ENCODE measurements around the gene ACTR3.

ACTR3 gene

DNA sequence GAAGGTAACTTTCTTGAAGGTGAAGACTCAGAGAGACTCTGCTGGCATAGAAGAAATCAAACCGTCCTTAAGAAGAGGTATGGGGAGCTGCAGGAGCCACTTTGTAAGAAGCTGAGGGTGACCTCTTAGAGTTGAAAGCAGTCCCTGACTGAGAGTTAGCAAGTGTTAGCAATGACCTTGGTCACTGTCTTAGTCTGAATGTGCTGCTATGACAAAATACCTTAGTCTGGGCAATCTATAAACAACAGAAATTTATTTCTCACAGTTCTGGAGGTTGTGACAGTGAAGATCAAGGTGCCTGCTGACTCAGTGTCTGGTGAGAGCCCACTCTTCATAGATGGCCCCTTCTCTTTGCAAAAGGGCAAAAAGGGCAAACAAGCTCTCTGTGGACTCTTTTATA is 35.7 kb upstream of the ACTR3 start:
- Histone ChIP-seq H3K36me3 (ENCODE audit: control insufficient read depth, low read depth, low read length) (no peaks in the 10 kb centered on the region), H3K4me3 (ENCODE audit: low read length) (no peak overlapping the region), H3K27ac (ENCODE audit: low read length) (no peak overlapping the region), H3K27me3 (ENCODE audit: control insufficient read depth, insufficient read depth, low read length) (no peaks in the 10 kb centered on the region), H3K9ac (ENCODE audit: low read length) (no peak overlapping the region), H3K9me3 (ENCODE audit: control insufficient read depth, low read depth, low read length) (no peaks in the 10 kb centered on the region), H3K4me1 (ENCODE audit: control insufficient read depth, low read depth, low read length) (no peaks in the 10 kb centered on the region)

GRCh38 chr2:113854970-113855740 is 34.7 kb upstream of the ACTR3 start:
- no peak overlapping the region for H3K27ac ChIP-seq (ENCODE audit: low read length)
- H3K4me3 ChIP-seq (ENCODE audit: low read length), result no peak overlapping the region
- no peaks in the 10 kb centered on the region for H3K9me3 ChIP-seq (ENCODE audit: control insufficient read depth, low read depth, low read length)

DNA sequence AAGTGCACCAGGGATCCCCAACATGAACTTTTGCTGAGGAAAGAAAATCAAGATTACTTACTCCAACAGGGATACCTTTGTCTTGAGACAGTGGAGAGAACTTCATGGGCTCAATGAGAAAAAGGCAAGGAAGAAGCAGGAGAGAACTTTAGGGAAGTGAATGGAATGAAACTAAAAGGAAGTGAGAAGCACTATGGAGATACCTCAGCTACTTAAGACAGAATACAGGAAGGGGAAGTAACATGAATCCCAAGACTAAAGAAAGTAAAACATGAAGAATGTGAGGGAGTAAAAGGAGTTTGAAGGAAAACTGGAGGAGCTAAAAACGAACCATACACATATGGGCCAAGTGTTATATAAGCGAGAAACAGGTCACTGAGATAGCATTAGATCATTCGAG is 32.4 kb upstream of the ACTR3 start:
- Histone ChIP-seq H3K4me3 (ENCODE audit: low read length) (no peak overlapping the region), H3K27me3 (ENCODE audit: control insufficient read depth, insufficient read depth, low read length) (no peaks in the 10 kb centered on the region), H3K27ac (ENCODE audit: low read length) (no peak overlapping the region), H3K36me3 (ENCODE audit: control insufficient read depth, low read depth, low read length) (no peaks in the 10 kb centered on the region), H3K9me3 (ENCODE audit: control insufficient read depth, low read depth, low read length) (no peaks in the 10 kb centered on the region), H3K9ac (ENCODE audit: low read length) (no peak overlapping the region), H3K4me1 (ENCODE audit: control insufficient read depth, low read depth, low read length) (no peaks in the 10 kb centered on the region)

More at GRCh38 chr2:113854970-113855740, 34.7 kb upstream of the ACTR3 start:
- no peak overlapping the region for H3K9ac ChIP-seq (ENCODE audit: low read length)
- no peaks in the 10 kb centered on the region for H3K36me3 ChIP-seq (ENCODE audit: control insufficient read depth, low read depth, low read length)
- no peaks in the 10 kb centered on the region for H3K27me3 ChIP-seq (ENCODE audit: control insufficient read depth, insufficient read depth, low read length)
- H3K4me1 ChIP-seq (ENCODE audit: control insufficient read depth, low read depth, low read length), result no peaks in the 10 kb centered on the region

- no peaks in the 10 kb centered on the region for H3K9me3 ChIP-seq (ENCODE audit: control insufficient read depth, low read depth, low read length)
- no peaks in the 10 kb centered on the region for H3K36me3 ChIP-seq (ENCODE audit: control insufficient read depth, low read depth, low read length)
- H3K9ac ChIP-seq (ENCODE audit: low read length), result no peak overlapping the region
- H3K27me3 ChIP-seq (ENCODE audit: control insufficient read depth, insufficient read depth, low read length), result peaks cover 6% of the 10 kb centered on the region
- H3K4me3 ChIP-seq (ENCODE audit: low read length), result no peak overlapping the region
- no peak overlapping the region for H3K27ac ChIP-seq (ENCODE audit: low read length)
- H3K4me1 ChIP-seq (ENCODE audit: control insufficient read depth, low read depth, low read length), result no peaks in the 10 kb centered on the region
These were observed 31.1 kb upstream of the ACTR3 start for GRCh38 chr2:113858764-113859163.

- Histone ChIP-seq H3K4me3 (ENCODE audit: low read length) (no peak overlapping the region), H3K9ac (ENCODE audit: low read length) (no peak overlapping the region), H3K36me3 (ENCODE audit: control insufficient read depth, low read depth, low read length) (no peaks in the 10 kb centered on the region), H3K27me3 (ENCODE audit: control insufficient read depth, insufficient read depth, low read length) (peaks cover 6% of the 10 kb centered on the region), H3K27ac (ENCODE audit: low read length) (no peak overlapping the region), H3K9me3 (ENCODE audit: control insufficient read depth, low read depth, low read length) (no peaks in the 10 kb centered on the region), H3K4me1 (ENCODE audit: control insufficient read depth, low read depth, low read length) (no peaks in the 10 kb centered on the region)
These were observed 28.1 kb upstream of the ACTR3 start for GRCh38 chr2:113861740-113862139.

DNA sequence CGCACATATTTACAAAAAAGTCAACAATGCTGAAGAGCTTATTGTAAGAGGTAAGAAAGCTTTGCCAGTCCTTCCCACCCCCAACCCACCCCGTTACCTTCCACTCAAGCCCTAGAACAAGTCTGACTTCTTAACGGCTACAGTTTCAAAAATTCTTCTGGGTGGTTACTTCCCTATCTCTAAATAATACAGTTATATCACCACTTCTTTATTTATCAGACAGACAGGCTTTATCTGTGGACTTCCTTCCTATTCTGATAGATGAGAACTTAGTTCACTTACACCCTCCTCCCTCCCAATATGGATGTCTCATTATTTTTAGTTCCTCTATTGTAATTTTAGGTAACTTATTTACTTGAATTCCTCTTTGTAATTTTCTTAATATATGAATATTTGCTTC is 26.7 kb upstream of the ACTR3 start:
- no peak overlapping the region for H3K27ac ChIP-seq (ENCODE audit: low read length)
- no peak overlapping the region for H3K9ac ChIP-seq (ENCODE audit: low read length)
- no peak overlapping the region for H3K4me3 ChIP-seq (ENCODE audit: low read length)
- no peaks in the 10 kb centered on the region for H3K9me3 ChIP-seq (ENCODE audit: control insufficient read depth, low read depth, low read length)
- peaks cover 12% of the 10 kb centered on the region for H3K27me3 ChIP-seq (ENCODE audit: control insufficient read depth, insufficient read depth, low read length)
- H3K36me3 ChIP-seq (ENCODE audit: control insufficient read depth, low read depth, low read length), result no peaks in the 10 kb centered on the region
- no peaks in the 10 kb centered on the region for H3K4me1 ChIP-seq (ENCODE audit: control insufficient read depth, low read depth, low read length)

- Histone ChIP-seq H3K4me3 (ENCODE audit: low read length) (no peak overlapping the region), H3K4me1 (ENCODE audit: control insufficient read depth, low read depth, low read length) (no peaks in the 10 kb centered on the region), H3K9ac (ENCODE audit: low read length) (no peak overlapping the region), H3K9me3 (ENCODE audit: control insufficient read depth, low read depth, low read length) (no peaks in the 10 kb centered on the region), H3K27ac (ENCODE audit: low read length) (no peak overlapping the region), H3K27me3 (ENCODE audit: control insufficient read depth, insufficient read depth, low read length) (peaks cover 12% of the 10 kb centered on the region), H3K36me3 (ENCODE audit: control insufficient read depth, low read depth, low read length) (no peaks in the 10 kb centered on the region)
These were observed 22.3 kb upstream of the ACTR3 start for GRCh38 chr2:113867571-113867970.

- no peaks in the 10 kb centered on the region for H3K4me1 ChIP-seq (ENCODE audit: control insufficient read depth, low read depth, low read length)
- no peak overlapping the region for H3K27ac ChIP-seq (ENCODE audit: low read length)
- no peak overlapping the region for H3K9ac ChIP-seq (ENCODE audit: low read length)
- no peaks in the 10 kb centered on the region for H3K36me3 ChIP-seq (ENCODE audit: control insufficient read depth, low read depth, low read length)
- no peaks in the 10 kb centered on the region for H3K9me3 ChIP-seq (ENCODE audit: control insufficient read depth, low read depth, low read length)
- peaks cover 6% of the 10 kb centered on the region for H3K27me3 ChIP-seq (ENCODE audit: control insufficient read depth, insufficient read depth, low read length)
- H3K4me3 ChIP-seq (ENCODE audit: low read length), result no peak overlapping the region
These were observed 20.6 kb upstream of the ACTR3 start for GRCh38 chr2:113869253-113869652.

- Histone ChIP-seq H3K4me1 (ENCODE audit: control insufficient read depth, low read depth, low read length) (no peaks in the 10 kb centered on the region), H3K27me3 (ENCODE audit: control insufficient read depth, insufficient read depth, low read length) (peaks cover 6% of the 10 kb centered on the region), H3K36me3 (ENCODE audit: control insufficient read depth, low read depth, low read length) (no peaks in the 10 kb centered on the region), H3K9ac (ENCODE audit: low read length) (no peak overlapping the region), H3K9me3 (ENCODE audit: control insufficient read depth, low read depth, low read length) (no peaks in the 10 kb centered on the region), H3K27ac (ENCODE audit: low read length) (no peak overlapping the region), H3K4me3 (ENCODE audit: low read length) (no peak overlapping the region)
These were observed 17.7 kb upstream of the ACTR3 start for GRCh38 chr2:113872201-113872600.

- Histone ChIP-seq H3K9ac (ENCODE audit: low read length) (no peak overlapping the region), H3K36me3 (ENCODE audit: control insufficient read depth, low read depth, low read length) (no peaks in the 10 kb centered on the region), H3K27ac (ENCODE audit: low read length) (no peak overlapping the region), H3K4me3 (ENCODE audit: low read length) (no peak overlapping the region), H3K9me3 (ENCODE audit: control insufficient read depth, low read depth, low read length) (no peaks in the 10 kb centered on the region), H3K4me1 (ENCODE audit: control insufficient read depth, low read depth, low read length) (no peaks in the 10 kb centered on the region), H3K27me3 (ENCODE audit: control insufficient read depth, insufficient read depth, low read length) (no peaks in the 10 kb centered on the region)
These were observed 16.0 kb upstream of the ACTR3 start for GRCh38 chr2:113873867-113874266.

- no peaks in the 10 kb centered on the region for H3K9me3 ChIP-seq (ENCODE audit: control insufficient read depth, low read depth, low read length)
- H3K4me3 ChIP-seq (ENCODE audit: low read length), result no peak overlapping the region
- H3K9ac ChIP-seq (ENCODE audit: low read length), result no peak overlapping the region
- no peaks in the 10 kb centered on the region for H3K4me1 ChIP-seq (ENCODE audit: control insufficient read depth, low read depth, low read length)
- H3K27ac ChIP-seq (ENCODE audit: low read length), result no peak overlapping the region
- H3K27me3 ChIP-seq (ENCODE audit: control insufficient read depth, insufficient read depth, low read length), result no peaks in the 10 kb centered on the region
- H3K36me3 ChIP-seq (ENCODE audit: control insufficient read depth, low read depth, low read length), result no peaks in the 10 kb centered on the region
These were observed 14.8 kb upstream of the ACTR3 start for GRCh38 chr2:113875135-113875534.
